ENCODE measurements around the gene ANKRD39.

Gene ANKRD39

DNA sequence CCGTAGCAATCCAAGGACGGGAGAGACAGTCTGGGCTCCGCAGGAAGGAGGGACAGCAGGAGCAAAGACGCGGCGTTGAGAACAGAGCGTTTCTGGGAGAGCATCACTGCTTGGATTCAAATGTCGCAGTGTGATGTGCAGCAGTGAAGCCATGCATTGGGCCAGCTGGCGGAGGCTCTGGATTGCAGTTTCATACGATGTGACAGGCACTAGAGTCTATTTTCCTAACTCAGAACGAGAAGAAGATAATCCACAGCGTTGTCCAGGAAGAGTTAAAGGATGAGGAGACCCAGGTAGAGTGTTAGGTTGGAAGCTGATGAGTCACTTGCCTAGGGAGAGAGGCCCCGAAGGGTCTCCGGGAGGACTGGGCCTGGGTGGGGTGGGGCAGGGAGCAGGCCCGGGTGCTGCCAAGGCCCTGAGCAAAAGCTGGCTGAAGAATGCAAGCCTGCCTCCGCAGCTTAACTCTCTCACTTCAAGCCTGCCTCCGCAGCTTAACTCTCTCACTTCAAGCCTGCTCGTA, 29.7 kb upstream of the ANKRD39 start:
- DNase-seq: peak in 1 of 2 experiments; percentile 12

GRCh38 chr2:96885432-96886347, 27.9 kb upstream of the ANKRD39 start:
- no peak for DNase-seq

DNA sequence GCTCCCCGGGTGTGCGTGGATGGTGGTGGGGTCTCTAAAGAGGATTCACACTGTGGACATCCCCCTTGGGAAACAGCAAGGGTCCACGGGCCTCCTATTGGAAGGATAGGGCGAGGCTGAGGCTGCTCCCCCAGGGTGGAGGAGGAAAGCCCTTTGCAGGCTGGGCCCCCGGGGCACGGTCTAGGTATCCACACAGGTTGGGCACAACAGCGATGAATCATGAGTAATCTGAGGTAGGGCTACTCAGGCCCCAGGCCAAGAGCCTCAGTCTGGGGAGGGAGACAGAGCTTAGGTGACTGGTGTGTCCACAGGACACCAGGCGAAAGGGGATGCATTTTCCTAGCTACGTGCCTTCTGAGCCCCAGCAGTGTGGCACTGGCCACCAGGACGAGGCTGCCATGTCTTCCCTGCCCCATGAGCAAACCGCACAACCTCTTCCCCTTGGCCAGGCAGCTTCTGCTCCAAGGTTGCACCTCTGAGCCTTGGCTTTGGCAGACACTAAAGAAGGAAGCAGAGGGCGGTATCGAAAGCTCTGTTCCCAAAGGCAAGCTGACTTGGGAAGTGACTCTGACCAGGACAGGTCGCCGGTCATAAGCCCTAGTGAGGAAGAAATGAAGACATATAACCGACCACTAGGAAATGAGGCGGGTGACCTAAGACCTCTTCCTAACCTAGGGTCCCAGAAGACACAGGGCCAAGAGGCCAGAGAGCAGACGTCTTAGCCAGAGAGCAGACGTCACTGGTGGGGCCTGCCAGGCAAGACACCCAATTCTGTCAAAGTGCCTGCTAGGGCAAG, 26.7 kb upstream of the ANKRD39 start:
- no peak for DNase-seq

- DNase-seq: no peak
Observed at GRCh38 chr2:96883306-96883705, 25.5 kb upstream of the ANKRD39 start.

DNA sequence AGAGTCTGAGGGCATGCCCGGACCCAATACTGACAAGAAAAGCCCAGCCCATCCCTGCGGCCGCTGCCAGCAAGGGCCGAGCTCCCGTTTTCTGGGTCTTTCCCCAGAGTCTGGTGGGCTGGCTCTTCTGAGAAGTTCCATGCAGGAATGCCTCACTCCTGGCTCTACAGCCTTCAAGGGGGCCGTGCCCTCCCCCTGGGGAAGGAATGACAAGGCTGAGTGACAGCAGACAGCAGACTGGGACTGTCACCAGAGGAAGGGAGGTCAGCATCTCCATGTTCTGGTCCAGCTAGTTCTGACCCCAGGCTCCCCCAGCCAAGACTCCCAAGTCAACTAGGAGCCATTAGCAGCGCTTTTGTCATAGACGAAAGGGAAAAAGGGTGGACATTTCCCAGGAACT, 25.1 kb upstream of the ANKRD39 start:
- DNase-seq: no peak

DNA sequence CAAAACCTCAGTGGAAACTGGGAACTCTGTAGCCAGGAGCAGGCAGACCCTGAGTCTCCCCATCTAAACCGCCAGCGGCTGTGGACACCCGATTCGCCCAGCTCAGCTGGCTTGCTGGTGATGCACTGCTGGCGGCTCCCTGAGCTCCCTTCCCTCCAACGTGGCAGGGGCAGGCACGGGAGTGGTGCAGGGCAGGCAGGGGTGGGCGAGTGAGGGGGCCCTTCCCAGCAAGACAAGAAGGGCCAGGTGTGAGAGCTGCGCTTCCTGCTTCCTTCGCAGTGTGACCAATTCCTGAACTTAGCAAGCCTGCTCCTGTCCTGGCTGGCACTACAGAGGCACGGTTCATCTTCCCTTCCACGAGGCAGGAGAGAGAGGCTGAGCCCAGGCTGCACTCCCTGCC, 24.4 kb upstream of the ANKRD39 start:
- no peak for DNase-seq

- no peak for DNase-seq
Observed at GRCh38 chr2:96881349-96882195, 23.8 kb upstream of the ANKRD39 start.

GRCh38 chr2:96880891-96881273, 23.1 kb upstream of the ANKRD39 start:
- DNase-seq: no peak

DNA sequence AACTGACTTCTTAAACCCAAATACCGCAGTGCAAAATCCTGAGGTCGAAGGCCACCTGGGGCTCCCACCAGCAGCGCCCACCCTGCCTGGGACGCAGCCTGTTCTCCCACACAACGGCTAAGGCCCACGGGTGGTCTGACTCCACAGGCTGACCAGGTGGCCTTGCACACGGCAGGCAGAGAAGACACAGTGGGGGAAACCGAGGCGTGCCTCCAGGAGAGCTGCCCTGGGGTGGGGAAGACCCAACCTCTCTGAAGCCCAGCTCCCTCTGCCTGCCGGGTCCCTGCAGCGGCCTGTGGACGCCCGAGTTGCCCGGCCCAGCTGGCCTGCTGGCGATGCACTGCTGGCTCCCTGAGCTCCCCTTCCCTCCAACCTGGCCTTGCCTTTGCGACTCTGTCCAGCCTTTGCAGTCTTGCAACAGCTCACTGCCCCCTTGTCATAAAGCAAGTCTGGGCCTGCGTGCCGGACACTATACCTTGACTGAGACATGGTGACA, 21.8 kb upstream of the ANKRD39 start:
- no peak for DNase-seq

DNA sequence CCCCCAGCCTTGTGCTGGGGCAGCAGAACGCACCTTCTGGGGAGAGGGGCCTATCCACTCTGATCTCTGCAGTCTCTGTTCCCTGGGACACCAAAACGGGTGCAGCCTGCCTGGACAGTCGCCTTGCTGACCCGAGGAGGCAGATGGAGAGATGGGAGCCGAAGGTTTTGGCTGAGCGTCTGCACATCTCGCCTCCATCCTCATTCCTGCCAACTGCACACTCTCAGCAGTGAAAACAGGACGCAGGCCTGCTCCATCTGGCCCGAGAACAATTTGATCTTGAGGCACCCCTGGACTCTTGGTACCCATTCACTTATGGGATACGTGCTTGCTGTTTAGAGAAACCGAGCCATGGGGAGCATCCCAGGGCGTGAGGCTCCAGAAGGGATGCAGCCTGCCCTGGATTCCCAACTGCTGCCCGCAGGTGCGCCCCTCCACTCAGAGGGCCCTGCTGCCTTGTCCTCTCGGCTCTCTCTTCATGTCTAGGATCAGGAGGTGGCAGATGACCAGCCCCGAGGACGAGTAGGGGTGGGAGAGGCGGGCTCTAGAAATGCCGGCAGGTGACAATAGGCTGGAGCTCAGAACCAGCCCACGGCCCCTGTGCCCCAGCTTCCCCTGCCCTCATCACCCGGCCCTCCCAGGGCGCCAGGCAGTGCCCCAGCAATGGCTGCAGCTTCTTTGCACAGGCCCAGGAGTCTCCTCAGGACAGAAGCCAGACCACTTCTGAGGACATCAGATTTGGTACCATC, 21.2 kb upstream of the ANKRD39 start:
- peak; percentile 19 to 80 for DNase-seq

DNA sequence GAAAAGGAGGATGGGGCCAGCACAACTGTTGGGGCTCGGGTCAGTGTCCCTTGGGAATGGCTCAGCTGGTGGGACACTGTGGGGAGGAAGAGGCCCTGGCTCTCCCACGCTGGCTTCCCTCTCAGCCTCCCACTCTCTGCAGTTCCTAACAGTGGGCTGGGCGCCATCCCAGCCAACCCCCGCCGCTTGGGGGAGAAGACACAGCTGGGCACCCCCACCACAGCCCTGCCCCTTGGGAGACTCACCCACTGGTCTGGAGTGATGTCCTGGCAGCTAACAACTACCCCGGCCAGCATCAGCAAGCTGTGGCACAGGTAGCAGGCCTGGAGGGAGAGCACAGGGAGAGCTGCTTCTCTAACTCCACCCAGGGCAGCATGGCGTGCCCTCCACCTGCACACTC, 20.4 kb upstream of the ANKRD39 start:
- no peak for DNase-seq

DNA sequence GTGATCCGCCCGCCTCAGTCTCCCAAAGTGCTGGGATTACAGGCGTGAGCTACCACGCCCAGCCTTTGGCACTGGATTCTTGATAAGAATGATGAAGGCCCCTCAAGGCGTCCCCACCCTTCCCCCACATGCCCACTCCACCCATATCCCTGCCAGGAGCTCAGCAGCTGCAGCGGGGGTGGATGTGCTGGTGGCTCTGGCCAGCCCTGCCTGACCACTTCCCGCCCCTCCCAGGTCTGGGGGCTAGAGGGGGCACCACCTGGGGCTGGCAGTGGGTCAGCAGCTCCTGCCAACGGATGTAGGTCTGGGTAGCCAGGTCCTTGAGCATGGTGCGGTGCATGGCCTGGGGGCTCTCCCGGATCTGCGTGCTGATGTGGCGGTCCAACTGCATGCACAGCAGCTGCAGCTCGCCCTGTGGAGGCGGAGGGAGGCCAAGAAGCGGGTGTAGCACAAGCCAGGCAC, 19.8 kb upstream of the ANKRD39 start:
- no peak for DNase-seq

DNA sequence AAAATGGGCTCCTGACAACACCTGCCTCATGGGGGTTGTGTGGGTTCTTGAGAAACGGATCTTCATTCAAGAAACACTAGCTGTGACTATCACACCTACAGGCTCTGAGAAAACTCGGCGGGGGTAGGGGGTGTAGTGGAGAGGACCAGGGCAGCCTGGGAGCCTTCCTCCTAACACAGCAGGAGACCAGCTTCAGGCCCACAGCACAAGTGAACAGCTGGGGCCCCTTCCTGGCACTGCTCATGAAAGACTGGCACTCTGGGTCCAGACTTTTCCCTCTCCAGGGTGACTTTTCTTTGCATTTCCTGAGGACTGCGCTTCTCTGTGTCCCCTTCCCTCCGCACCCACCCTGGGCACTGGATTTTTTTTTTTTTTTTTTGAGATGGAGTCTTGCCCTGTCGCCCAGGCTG, 19.2 kb upstream of the ANKRD39 start:
- no peak for DNase-seq

GRCh38 chr2:96876269-96877041, 18.6 kb upstream of the ANKRD39 start:
- no peak for DNase-seq

DNA sequence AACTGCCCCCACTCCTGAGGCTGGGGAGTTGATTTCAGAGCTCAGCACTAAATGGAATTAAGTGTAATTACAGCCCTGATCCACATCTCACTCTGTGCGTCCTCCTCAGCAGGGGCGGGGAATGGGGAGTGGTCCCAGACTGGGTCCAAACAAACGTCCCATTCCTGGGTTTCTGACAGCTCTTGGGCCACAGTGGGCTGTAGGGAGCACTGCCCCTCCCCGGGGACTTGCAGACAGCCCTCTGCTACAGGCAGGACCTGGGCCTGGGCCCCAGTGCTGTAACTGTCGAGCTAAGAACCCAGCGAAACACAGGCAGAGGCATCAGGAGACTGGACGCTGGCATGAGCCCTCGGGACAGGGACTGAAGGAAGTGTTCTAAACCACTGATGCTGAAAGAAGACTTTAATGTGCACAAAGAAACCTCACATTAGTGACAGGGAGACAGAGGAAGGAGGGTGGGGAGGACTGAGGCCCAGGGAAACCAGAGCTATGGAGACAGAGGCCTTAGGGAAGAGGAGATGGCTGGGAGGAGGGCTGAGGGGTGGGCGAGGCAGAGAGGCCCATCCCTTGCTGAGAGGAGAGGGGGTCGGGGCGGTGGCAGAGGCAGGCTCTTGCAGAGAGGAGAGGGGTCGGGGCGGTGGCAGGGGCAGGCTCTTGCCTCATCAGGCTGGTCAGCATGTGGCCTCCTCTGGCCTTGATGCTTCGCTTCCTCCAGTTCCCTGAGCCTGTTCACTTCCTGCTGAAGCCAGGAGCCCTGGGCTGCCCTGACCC, 17.9 kb upstream of the ANKRD39 start:
- no peak for DNase-seq

GRCh38 chr2:96874198-96874831, 16.5 kb upstream of the ANKRD39 start:
- no peak for DNase-seq

DNA sequence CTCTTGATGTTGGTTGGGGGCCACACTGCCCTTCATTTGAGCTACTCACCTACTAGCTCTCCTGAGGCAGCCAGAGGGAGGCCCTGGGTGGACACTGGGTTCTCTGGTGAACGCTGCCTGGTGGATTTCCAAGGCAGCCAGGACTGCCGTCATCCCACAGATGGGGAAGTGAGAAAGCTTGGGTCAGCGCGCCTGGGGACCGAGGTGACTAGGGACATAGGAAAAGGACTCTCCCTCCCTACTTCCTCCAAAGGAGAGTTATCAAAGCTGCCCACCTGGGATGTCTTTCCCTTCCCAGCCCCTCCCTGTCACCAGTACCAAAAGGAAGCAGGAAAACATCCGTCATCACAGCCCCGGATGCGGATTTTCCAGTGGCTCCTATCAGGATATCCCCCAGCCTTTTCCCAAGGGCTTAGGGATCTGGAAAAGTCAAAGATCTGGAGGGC, 15.9 kb upstream of the ANKRD39 start:
- DNase-seq: no peak

DNA sequence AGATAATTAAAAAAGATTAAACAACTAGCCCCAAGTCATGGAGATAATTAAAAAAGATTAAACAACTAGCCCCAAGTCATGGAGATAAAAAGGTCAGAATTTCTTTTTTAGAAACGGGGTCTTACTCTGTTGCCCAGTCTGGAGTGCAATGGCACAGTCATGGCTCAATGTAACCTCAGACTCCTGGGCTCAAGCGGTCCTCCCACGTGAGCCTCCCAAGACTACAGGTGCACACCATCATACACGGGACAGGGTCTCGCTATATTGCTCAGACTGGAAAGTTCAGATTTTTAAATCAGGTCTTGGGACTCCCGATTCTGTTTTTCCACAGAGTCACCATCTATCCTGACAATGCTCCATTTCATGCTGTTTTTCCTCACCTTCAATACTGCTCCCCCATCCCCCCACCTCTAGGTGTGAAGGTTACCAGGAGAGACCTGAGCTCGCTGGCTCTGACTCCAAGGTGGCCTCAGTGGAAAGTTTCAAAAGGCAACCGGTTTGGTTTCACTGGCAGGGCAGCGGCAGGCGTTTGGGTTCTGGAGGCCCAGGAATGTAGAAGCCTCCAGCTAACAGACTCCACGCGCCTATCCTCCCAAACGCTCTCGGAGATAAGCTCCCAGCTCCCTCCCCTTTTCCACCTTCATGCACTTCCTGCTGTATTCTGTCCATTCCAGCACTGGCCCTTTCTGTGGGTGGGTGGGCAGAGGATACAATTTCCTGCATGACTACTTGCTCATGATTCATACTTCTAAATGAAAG, 15.0 kb upstream of the ANKRD39 start:
- no peak for DNase-seq

Measured in cerebellar nuclear complex (tissue), 1 donor.